Measurements from ENCODE around the gene KCNIP3. TPM values are rescaled to one million over a fixed set of nuclear protein-coding genes. Genes with fewer than 3 reads are reported as not detected.

Gene KCNIP3
- total RNA-seq, 3 donors from 2014 or later: 3.0 to 12.5 (median 4.1) TPM

GRCh38 chr2:95294579-95295250 is 2.4 kb upstream of the KCNIP3 start:
- DNase-seq: no peak
- peaks cover 4% of the 10 kb centered on the region for H3K9me3 ChIP-seq
- no peak for TF ChIP-seq CTCF (IDR thresholded peaks at IDR 0.05)
- ATAC-seq: no peak
- intact Hi-C loops (cut with DNase I, micrococcal nuclease): no loop called here
- no peak overlapping the region for H3K4me3 ChIP-seq
- H3K36me3 ChIP-seq (ENCODE audit: low read depth): no peaks in the 10 kb centered on the region
- peaks cover 4% of the 10 kb centered on the region for H3K4me1 ChIP-seq (ENCODE audit: low read depth)

- no peak for ATAC-seq
- DNase-seq: no peak
- Histone ChIP-seq H3K4me1 (ENCODE audit: low read depth) (peaks cover 4% of the 10 kb centered on the region), H3K9me3 (peaks cover 4% of the 10 kb centered on the region), H3K4me3 (no peak overlapping the region), H3K36me3 (ENCODE audit: low read depth) (no peaks in the 10 kb centered on the region)
- intact Hi-C loops (cut with DNase I, micrococcal nuclease): no loop called here
- TF ChIP-seq CTCF (IDR thresholded peaks at IDR 0.05): no peak
Measured at GRCh38 chr2:95295376-95295775, 1.8 kb upstream of the KCNIP3 start.

- DNase-seq (no peak), ATAC-seq (no peak)
- peaks cover under 1% of the 10 kb centered on the region for H3K9me3 ChIP-seq
- TF ChIP-seq CTCF (IDR thresholded peaks at IDR 0.05): no peak
- H3K36me3 ChIP-seq (ENCODE audit: low read depth): no peaks in the 10 kb centered on the region
- no peak overlapping the region for H3K4me3 ChIP-seq
- intact Hi-C loops (cut with DNase I, micrococcal nuclease): no loop called here
- peaks cover 4% of the 10 kb centered on the region for H3K4me1 ChIP-seq (ENCODE audit: low read depth)
Measured at GRCh38 chr2:95296011-95296410, 1.1 kb upstream of the KCNIP3 start.

GRCh38 chr2:95297639-95298395 is 670 bp downstream of the KCNIP3 start:
- DNase-seq: no peak
- TF ChIP-seq CTCF (IDR thresholded peaks at IDR 0.05): no peak
- no peaks in the 10 kb centered on the region for H3K9me3 ChIP-seq
- ATAC-seq: no peak
- intact Hi-C loops (cut with DNase I, micrococcal nuclease): no loop called here
- no peak overlapping the region for H3K4me3 ChIP-seq
- H3K36me3 ChIP-seq (ENCODE audit: low read depth): no peaks in the 10 kb centered on the region
- peaks cover 4% of the 10 kb centered on the region for H3K4me1 ChIP-seq (ENCODE audit: low read depth)

GRCh38 chr2:95298486-95299111 is 1.5 kb downstream of the KCNIP3 start:
- no peak for ATAC-seq
- intact Hi-C loops (cut with DNase I, micrococcal nuclease): no loop called here

More at GRCh38 chr2:95298486-95299111, 1.5 kb downstream of the KCNIP3 start:
- H3K36me3 ChIP-seq (ENCODE audit: low read depth): no peaks in the 10 kb centered on the region
- no peaks in the 10 kb centered on the region for H3K9me3 ChIP-seq
- H3K4me3 ChIP-seq: no peak overlapping the region
- peaks cover 4% of the 10 kb centered on the region for H3K4me1 ChIP-seq (ENCODE audit: low read depth)
- DNase-seq: no peak
- TF ChIP-seq CTCF (IDR thresholded peaks at IDR 0.05): no peak

All from mucosa of descending colon (tissue), 3 donors.